SK-N-MC (cell line): ENCODE results near the gene TNFRSF18.

Experiments used
- EZH2 ChIP-seq: fragments of 200-600 bp; sonication (generic); IDR thresholded peaks from one replicate; pipeline ENCODE4 v1.6.1; 2017; ENCODE audit warnings: antibody characterized with exemption
- POLR2AphosphoS5 ChIP-seq: IDR thresholded peaks from 2 replicates; pipeline ENCODE4 v1.6.1; 2012; ENCODE audit warnings: mild to moderate bottlenecking, low read depth, low read length, borderline replicate concordance

GRCh38 chr1:1255611-1256010 lies 49.2 kb upstream of the TNFRSF18 start:
- TF ChIP-seq EZH2 (no peak), POLR2AphosphoS5 (no peak)
